CD14-positive monocyte (primary cell): ENCODE measurements around the gene CASP3. TPM values are rescaled to one million over a fixed set of nuclear protein-coding genes. Genes with fewer than 3 reads are reported as not detected.

Experiments
- DNase-seq, 3 donors: peaks; one replicate each; pipeline ENCODE4 v3.0.0-alpha.2; 2011 to 2022
- H2AFZ ChIP-seq: 2 replicates; pipeline ENCODE4 v1.6.0; 2012; ENCODE audit warnings: mild to moderate bottlenecking, low read depth, low read length, inconsistent platforms; ENCODE audit not compliant: insufficient read depth, poor library complexity, severe bottlenecking
- H3K27ac ChIP-seq, 2 donors: 1 replicate in 1 of 2; 2 replicates in 1 of 2; pipeline ENCODE4 v1.5.1; 2012 to 2013; ENCODE audit warnings: low read length in 2 of 2, control low read depth in 1 of 2, inconsistent platforms in 1 of 2, low read depth in 1 of 2, mild to moderate bottlenecking in 1 of 2
- H3K27me3 ChIP-seq, 2 donors: one replicate each; pipeline versions ENCODE4 v1.6.0 to v1.6.1; 2011 to 2013; ENCODE audit warnings: low read length in 2 of 2; ENCODE audit not compliant: control insufficient read depth in 2 of 2, insufficient read depth in 2 of 2
- H3K36me3 ChIP-seq, 2 donors: replicated peaks in 1 of 2; 1 replicate in 1 of 2; 2 replicates in 1 of 2; pipeline versions ENCODE4 v1.5.1 to v1.6.1; 2012 to 2013; ENCODE audit warnings: low read length in 2 of 2, control low read depth in 1 of 2, inconsistent platforms in 1 of 2, mild to moderate bottlenecking in 1 of 2; ENCODE audit not compliant: insufficient read depth in 2 of 2, control insufficient read depth in 1 of 2
- H3K4me1 ChIP-seq, 2 donors: 1 replicate in 1 of 2; 2 replicates in 1 of 2; pipeline versions ENCODE4 v1.5.1 to v1.6.1; 2012 to 2013; ENCODE audit warnings: low read length in 2 of 2, control low read depth in 1 of 2, inconsistent platforms in 1 of 2, mild to moderate bottlenecking in 1 of 2, moderate library complexity in 1 of 2; ENCODE audit not compliant: insufficient read depth in 2 of 2, control insufficient read depth in 1 of 2
- H3K4me2 ChIP-seq: replicated peaks from 2 replicates; pipeline ENCODE3; 2012; ENCODE audit warnings: low read length, moderate library complexity, mild to moderate bottlenecking; ENCODE audit not compliant: poor library complexity, severe bottlenecking; ENCODE audit errors: extremely low read depth
- H3K4me3 ChIP-seq, 3 experiments: fragments of 200-600 bp in 1 of 3; sonication (generic) in 1 of 3; replicated peaks in 1 of 3; 1 replicate in 2 of 3; 2 replicates in 1 of 3; pipeline ENCODE4 v1.5.1; 2011 to 2013; ENCODE audit warnings: low read length in 3 of 3, mild to moderate bottlenecking in 3 of 3, control low read depth in 2 of 3, low read depth in 2 of 3, inconsistent platforms in 1 of 3, moderate library complexity in 1 of 3
- H3K79me2 ChIP-seq: 2 replicates; pipeline ENCODE4 v1.6.0; 2012; ENCODE audit warnings: mild to moderate bottlenecking, control low read depth, inconsistent platforms, low read length, moderate library complexity; ENCODE audit not compliant: insufficient read depth
- H3K9ac ChIP-seq: 2 replicates; pipeline ENCODE4 v1.6.0; 2017; ENCODE audit warnings: low read length, mild to moderate bottlenecking; ENCODE audit not compliant: insufficient read depth, poor library complexity, severe bottlenecking
- H3K9me3 ChIP-seq, 2 donors: replicated peaks in 1 of 2; 1 replicate in 1 of 2; 2 replicates in 1 of 2; pipeline versions ENCODE4 v1.5.1 to v1.6.1; 2012 to 2013; ENCODE audit warnings: low read length in 2 of 2, control low read depth in 1 of 2; ENCODE audit not compliant: control insufficient read depth in 1 of 2, insufficient read depth in 1 of 2
- H4K20me1 ChIP-seq: 2 replicates; pipeline ENCODE4 v1.6.0; 2012; ENCODE audit warnings: mild to moderate bottlenecking, low read length, control low read depth, moderate library complexity; ENCODE audit not compliant: insufficient read depth
- H3K27ac Mint-ChIP-seq, 7 donors: one replicate each; pipeline ENCODE4 v1.8.0; 2020; ENCODE audit warnings: mild to moderate bottlenecking in 7 of 7, mixed read lengths in 7 of 7, moderate library complexity in 6 of 7, inconsistent platforms in 2 of 7
- H3K27me3 Mint-ChIP-seq, 3 donors: one replicate each; pipeline ENCODE4 v1.8.0; 2021 to 2022; ENCODE audit warnings: low read depth in 3 of 3, mild to moderate bottlenecking in 3 of 3, mixed read lengths in 3 of 3, moderate library complexity in 3 of 3, inconsistent platforms in 1 of 3
- H3K36me3 Mint-ChIP-seq, 2 donors: one replicate each; pipeline ENCODE4 v1.8.0; 2020; ENCODE audit warnings: mixed read lengths in 2 of 2, inconsistent platforms in 1 of 2, mild to moderate bottlenecking in 1 of 2
- H3K4me1 Mint-ChIP-seq: one replicate; pipeline ENCODE4 v1.8.0; 2020; ENCODE audit warnings: mild to moderate bottlenecking, mixed read lengths
- H3K4me3 Mint-ChIP-seq, 2 donors: one replicate each; pipeline ENCODE4 v1.8.0; 2020; ENCODE audit warnings: mild to moderate bottlenecking in 2 of 2, mixed read lengths in 2 of 2, moderate library complexity in 1 of 2
- H3K9me3 Mint-ChIP-seq, 7 donors: one replicate each; pipeline ENCODE4 v1.8.0; 2020 to 2022; ENCODE audit warnings: mixed read lengths in 7 of 7, mild to moderate bottlenecking in 6 of 7, moderate library complexity in 6 of 7, inconsistent platforms in 2 of 7
- CTCF ChIP-seq: fragments of 200-600 bp; IDR thresholded peaks from one replicate; pipeline ENCODE4 v1.8.0; 2022; ENCODE audit warnings: antibody characterized with exemption, mild to moderate bottlenecking
- WGBS: methylation state at CpG from one replicate; pipeline ENCODE4 v1.1.5; 2013; ENCODE audit warnings: missing lambda C conversion rate; ENCODE audit not compliant: insufficient coverage; 5-methylcytosine and 5-hydroxymethylcytosine counted together
- intact Hi-C, 2 donors: fragments of 100-400 bp; cut with micrococcal nuclease; formaldehyde crosslinking; loops; one replicate each; pipeline versions ENCODE4 v1.15.0 to v1.15.1; 2023
- polyA plus RNA-seq, 3 donors: library from polyadenylated mRNA; depleted of rRNA in 1 of 3; unstranded in 2 of 3; stranded (reverse) in 1 of 3; fragments of 300-500 nt in 2 of 3; fragments of >200 nt in 1 of 3; fragmentation: Illumina TruSeq in 2 of 3; gene quantifications; 1 replicate in 2 of 3; 2 replicates in 1 of 3; pipeline ENCODE4 v1.2.3, GENCODE V29; 2012 to 2021

Gene CASP3
- polyA plus RNA-seq, 3 donors = 6.7 to 11.3 (median 11.1) TPM

GRCh38 chr4:184596617-184597185 is 52.5 kb downstream of the CASP3 start:
- Histone ChIP-seq H2AFZ (no peak overlapping the region), H4K20me1 (no peaks in the 10 kb centered on the region), H3K4me3 (no peak overlapping the region), H3K36me3 (no peaks in the 10 kb centered on the region), H3K27ac (no peak overlapping the region), H3K9ac (no peak overlapping the region), H3K9me3 (no peaks in the 10 kb centered on the region), H3K4me1 (no peaks in the 10 kb centered on the region), H3K27me3 (no peaks in the 10 kb centered on the region), H3K4me2 (no peak overlapping the region), H3K79me2 (no peaks in the 10 kb centered on the region)
- no peak for DNase-seq
- H3K4me1 Mint-ChIP-seq = no peaks in the 10 kb centered on the region
- peaks cover 0 to 12% (median 6%) of the 10 kb centered on the region in 7 donors for H3K9me3 Mint-ChIP-seq
- no peaks in the 10 kb centered on the region for H3K36me3 Mint-ChIP-seq
- WGBS = 85% methylated on average over 2 of the region's 5 CpGs
- H3K27me3 Mint-ChIP-seq = peaks cover 0 to 7% (median 0%) of the 10 kb centered on the region in 3 donors
- no peak overlapping the region for H3K4me3 Mint-ChIP-seq
- H3K27ac Mint-ChIP-seq = no peak overlapping the region
- TF ChIP-seq CTCF = no peak
- intact Hi-C loops = no loop called here

DNA sequence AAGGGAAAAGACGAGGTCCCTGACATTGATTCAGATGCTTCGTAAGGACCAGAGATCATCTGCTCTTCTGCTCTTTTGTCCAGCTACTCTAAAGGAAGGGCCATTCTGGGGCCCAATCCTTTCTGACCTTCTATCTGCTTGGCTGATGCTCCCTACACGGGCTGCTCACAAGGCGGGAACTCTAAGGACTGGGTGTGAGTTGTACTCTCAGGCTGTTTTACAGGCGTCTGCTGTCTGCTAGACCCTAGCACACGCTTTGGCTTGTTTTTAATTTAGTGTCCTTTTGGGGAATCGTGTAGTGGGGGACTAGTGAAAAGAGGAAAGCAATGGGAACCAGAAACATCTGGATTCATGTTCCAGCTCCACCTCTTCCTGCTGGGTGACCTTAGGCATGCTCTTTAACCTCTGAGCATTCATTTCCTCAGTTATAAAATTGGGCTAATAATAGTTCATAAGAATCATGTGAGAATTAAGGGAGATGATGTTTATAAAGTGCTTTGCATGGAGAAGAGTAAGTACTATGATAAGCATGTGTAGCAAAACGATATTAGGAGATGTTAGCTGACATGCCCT is 53.1 kb downstream of the CASP3 start:
- H3K9me3 Mint-ChIP-seq = peaks cover 0 to 15% (median 6%) of the 10 kb centered on the region in 7 donors
- WGBS = 97% methylated on average over 6 of the region's 8 CpGs

More for the DNA sequence above, 53.1 kb downstream of the CASP3 start:
- Mint-ChIP-seq H3K4me3 (no peak overlapping the region), H3K27me3 (peaks cover 0 to 5% (median 0%) of the 10 kb centered on the region in 3 donors), H3K27ac (no peak overlapping the region), H3K36me3 (no peaks in the 10 kb centered on the region), H3K4me1 (no peaks in the 10 kb centered on the region)
- no peak for DNase-seq
- no peak overlapping the region for H3K27ac ChIP-seq
- intact Hi-C loops = no loop called here
- H3K36me3 ChIP-seq = no peaks in the 10 kb centered on the region
- no peaks in the 10 kb centered on the region for H4K20me1 ChIP-seq
- H2AFZ ChIP-seq = peak overlapping the region; percentile 35
- H3K79me2 ChIP-seq = no peaks in the 10 kb centered on the region
- H3K9me3 ChIP-seq = no peaks in the 10 kb centered on the region
- H3K4me1 ChIP-seq = no peaks in the 10 kb centered on the region
- no peak overlapping the region for H3K4me2 ChIP-seq
- H3K27me3 ChIP-seq = no peaks in the 10 kb centered on the region
- H3K9ac ChIP-seq = no peak overlapping the region
- TF ChIP-seq CTCF = no peak
- no peak overlapping the region for H3K4me3 ChIP-seq
